Right ventricle myocardium superior (tissue), 1 donor: ENCODE results near the gene TOR1B. TPM values are rescaled to one million over a fixed set of nuclear protein-coding genes. Genes with fewer than 3 reads are reported as not detected.
"Not testable (repeated sequence)": the region's sequence is repeated elsewhere in the genome, so short reads cannot be mapped to it uniquely, and the experiment has no call there.

ENCODE experiments used
- ATAC-seq: fragments of 200-7000 bp; cut with Tn5 transposase; one replicate; pipeline ENCODE4 v1.9.1; 2020; ENCODE audit warnings: mild to moderate bottlenecking; ENCODE audit not compliant: poor library complexity
- DNase-seq: peaks from one replicate; pipeline ENCODE4 v3.0.0-alpha.2; 2020
- intact Hi-C: fragments of 100-400 bp; cut with DNase I; formaldehyde crosslinking; loops from one replicate; pipeline ENCODE4 v1.11.2; 2022
- total RNA-seq: library from RNA; stranded (reverse); fragmentation: NEBNext Ultra II Directional; extraction: Animal tissue kit (Norgen Biotek cat#: 25700); gene quantifications from one replicate; pipeline ENCODE4 v1.2.1, GENCODE V29; 2021
- donor health status: DM: no; HTN: yes; CAD: no; lungs with severe emphysema.

The TOR1B gene
- total RNA-seq, 1 donor from 2014 or later, result 10.0 TPM

GRCh38 chr9:129774791-129775447 is 28.1 kb upstream of the TOR1B start:
- intact Hi-C loops, result no loop called here
- DNase-seq (no peak), ATAC-seq (no peak)

GRCh38 chr9:129775448-129775798 is 27.6 kb upstream of the TOR1B start:
- no peak for ATAC-seq
- no peak for DNase-seq
- intact Hi-C loops, result no loop called here

GRCh38 chr9:129776096-129776495 is 26.9 kb upstream of the TOR1B start:
- ATAC-seq, DNase-seq, intact Hi-C loops: not testable (repeated sequence)

GRCh38 chr9:129776566-129776937 is 26.4 kb upstream of the TOR1B start:
- DNase-seq, result no peak
- intact Hi-C loops, result no loop called here
- ATAC-seq, result peak; percentile 42

- intact Hi-C loops, result no loop called here
- DNase-seq, result peak; percentile 96
- peak; percentile 97 for ATAC-seq
These were observed 25.8 kb upstream of the TOR1B start for GRCh38 chr9:129776938-129777768.

- ATAC-seq (no peak), DNase-seq (no peak)
- intact Hi-C loops, result no loop called here
These were observed 25.2 kb upstream of the TOR1B start for GRCh38 chr9:129777769-129778130.

GRCh38 chr9:129778469-129778868 is 24.5 kb upstream of the TOR1B start:
- ATAC-seq (no peak), DNase-seq (no peak)
- intact Hi-C loops, result no loop called here

- DNase-seq (no peak), ATAC-seq (no peak)
- intact Hi-C loops, result loop anchor here (5.0 kb wide), 1 partner anchor 137 kb away; the partner anchor contains the start of gene ASB6
These were observed 23.3 kb upstream of the TOR1B start for GRCh38 chr9:129779560-129780190.

- intact Hi-C loops, result loop anchor here (5.0 kb wide), 1 partner anchor 139 kb away; the partner anchor contains the start of gene ASB6
- no peak for ATAC-seq
- DNase-seq, result no peak
These were observed 21.9 kb upstream of the TOR1B start for GRCh38 chr9:129781131-129781530.

GRCh38 chr9:129781981-129782380 is 21.0 kb upstream of the TOR1B start:
- no peak for ATAC-seq
- intact Hi-C loops, result loop anchor here (2.0 to 5.0 kb wide), 2 partner anchors 43 to 140 kb away; partner anchors contain the start of gene ASB6

GRCh38 chr9:129783516-129784361 is 19.2 kb upstream of the TOR1B start:
- intact Hi-C loops, result loop anchor here (2.0 to 5.0 kb wide), 2 partner anchors 45 to 141 kb away; partner anchors contain the start of gene ASB6
- peak; percentile 96 for ATAC-seq
- peak; percentile 68 for DNase-seq

More at GRCh38 chr9:129781981-129782380, 21.0 kb upstream of the TOR1B start:
- DNase-seq, result no peak

GRCh38 chr9:129784970-129785369 is 18.0 kb upstream of the TOR1B start:
- ATAC-seq, DNase-seq: not testable (repeated sequence)
- intact Hi-C loops, result loop anchor here (5.0 kb wide), 2 partner anchors 143 to 653 kb away; partner anchors contain the start of gene ASB6

GRCh38 chr9:129785866-129786265 is 17.1 kb upstream of the TOR1B start:
- intact Hi-C loops, result loop anchor here (5.0 kb wide), 1 partner anchor 654 kb away; no protein-coding TSS in a partner anchor
- ATAC-seq (no peak), DNase-seq (no peak)

- intact Hi-C loops, result loop anchor here (5.0 kb wide), 1 partner anchor 654 kb away; no protein-coding TSS in a partner anchor
- no peak for DNase-seq
- ATAC-seq, result no peak
These were observed 16.5 kb upstream of the TOR1B start for GRCh38 chr9:129786481-129786880.

- intact Hi-C loops, result no loop called here
- no peak for DNase-seq
- no peak for ATAC-seq
These were observed 8.4 kb upstream of the TOR1B start for GRCh38 chr9:129794549-129794948.

- ATAC-seq, intact Hi-C loops, DNase-seq: not testable (repeated sequence)
These were observed 7.0 kb upstream of the TOR1B start for GRCh38 chr9:129796029-129796428.

GRCh38 chr9:129798973-129799372 is 4.0 kb upstream of the TOR1B start:
- ATAC-seq (no peak), DNase-seq (no peak)
- intact Hi-C loops, result no loop called here

- no peak for DNase-seq
- ATAC-seq, result no peak
- intact Hi-C loops, result no loop called here
These were observed 1.5 kb upstream of the TOR1B start for GRCh38 chr9:129801504-129801903.
